Sigmoid colon (tissue), 4 donors: Measurements from ENCODE around the gene TBXA2R.

Experiments used
- CTCF ChIP-seq, 4 experiments: fragments of 450-650 bp in 3 of 4; fragments of 200-600 bp in 1 of 4; IDR thresholded peaks; one replicate each; pipeline ENCODE4 v1.5.1; 2016 to 2019; ENCODE audit warnings: antibody characterized with exemption in 4 of 4, mild to moderate bottlenecking in 3 of 4, moderate library complexity in 2 of 4
- POLR2A ChIP-seq, 2 donors: fragments of 450-650 bp; IDR thresholded peaks; one replicate each; pipeline ENCODE4 v1.6.1; 2016; ENCODE audit warnings: antibody characterized with exemption in 2 of 2, mild to moderate bottlenecking in 2 of 2, moderate library complexity in 2 of 2
- POLR2AphosphoS5 ChIP-seq, 4 donors: sonication (generic); formaldehyde crosslinking; IDR thresholded peaks; one replicate each; pipeline ENCODE4 v1.6.1; 2017; ENCODE audit warnings: antibody characterized with exemption in 4 of 4

- no peak for TF ChIP-seq CTCF (IDR thresholded peaks at IDR 0.05)
- TF ChIP-seq POLR2AphosphoS5 (IDR thresholded peaks at IDR 0.05), result no peak
- TF ChIP-seq POLR2A (IDR thresholded peaks at IDR 0.05), result no peak
Observed at GRCh38 chr19:3608079-3608641, 1.5 kb upstream of the TBXA2R start.
